Astrocyte of the cerebellum (primary cell): Measurements from ENCODE around the gene SCMH1.
A peak's percentile ranks its signal among the peaks of the same experiment; 100 is the strongest.

Experiments used
- DNase-seq: peaks from one replicate; pipeline ENCODE4 v3.0.0-alpha.2; 2011; ENCODE audit warnings: low read depth
- H3K4me3 ChIP-seq: 2 replicates; pipeline ENCODE4 v1.5.1; 2011; ENCODE audit warnings: mild to moderate bottlenecking, low read depth, low read length, moderate library complexity
- CTCF ChIP-seq: IDR thresholded peaks from 2 replicates; pipeline ENCODE4 v1.5.1; 2012; ENCODE audit warnings: low read length, low read depth, moderate library complexity, mild to moderate bottlenecking; ENCODE audit errors: missing control alignments
- in situ Hi-C: cut with HindIII; loops from 2 replicates; pipeline ENCODE4 v1.10.0; 2017; ENCODE audit warnings: low sequenced_read_pairs

The SCMH1 gene

GRCh38 chr1:41284121-41284520, 42.0 kb upstream of the SCMH1 start:
- DNase-seq = no peak
- in situ Hi-C loops = loop anchor here (25.0 kb wide), 1 partner anchor 128 kb away; no protein-coding TSS in a partner anchor
- TF ChIP-seq CTCF = no peak
- H3K4me3 ChIP-seq = no peak overlapping the region

- no peak for DNase-seq
- H3K4me3 ChIP-seq = no peak overlapping the region
- in situ Hi-C loops = loop anchor here (25.0 kb wide), 1 partner anchor 130 kb away; no protein-coding TSS in a partner anchor
- TF ChIP-seq CTCF = peak; percentile 95
Observed at GRCh38 chr1:41282679-41283317, 40.7 kb upstream of the SCMH1 start.

- in situ Hi-C loops = loop anchor here (25.0 kb wide), 1 partner anchor 131 kb away; no protein-coding TSS in a partner anchor
- no peak for TF ChIP-seq CTCF
- H3K4me3 ChIP-seq = no peak overlapping the region
- no peak for DNase-seq
Observed at GRCh38 chr1:41281334-41281733, 39.2 kb upstream of the SCMH1 start.

- in situ Hi-C loops = loop anchor here (25.0 kb wide), 1 partner anchor 132 kb away; no protein-coding TSS in a partner anchor
- DNase-seq = no peak
- no peak overlapping the region for H3K4me3 ChIP-seq
- no peak for TF ChIP-seq CTCF
Observed at GRCh38 chr1:41280202-41281032, 38.3 kb upstream of the SCMH1 start.

GRCh38 chr1:41278076-41278475, 36.0 kb upstream of the SCMH1 start:
- no peak overlapping the region for H3K4me3 ChIP-seq
- in situ Hi-C loops = loop anchor here (25.0 kb wide), 1 partner anchor 134 kb away; no protein-coding TSS in a partner anchor
- no peak for TF ChIP-seq CTCF
- no peak for DNase-seq

- no peak for TF ChIP-seq CTCF
- no peak for DNase-seq
Observed at GRCh38 chr1:41277371-41277975, 35.4 kb upstream of the SCMH1 start.

More at GRCh38 chr1:41277371-41277975, 35.4 kb upstream of the SCMH1 start:
- in situ Hi-C loops = loop anchor here (25.0 kb wide), 1 partner anchor 135 kb away; no protein-coding TSS in a partner anchor
- H3K4me3 ChIP-seq = no peak overlapping the region
